Measurements from ENCODE around the gene RASL11A. TPM values are rescaled to one million over a fixed set of nuclear protein-coding genes. Genes with fewer than 3 reads are reported as not detected.

RASL11A gene
- polyA plus RNA-seq, 1 of the 3 experiments (the other 2 are of a cell fraction): 2.7 TPM

- H3K4me1 ChIP-seq (ENCODE audit: control insufficient read depth in 1 of 2, insufficient read depth in 2 of 2, low read depth in 1 of 2, low read length in 1 of 2): peaks cover 6 to 19% of the 10 kb centered on the region in 2 experiments; a peak in 2 of 4 replicates
- H3K27ac ChIP-seq (ENCODE audit: low read depth in 2 of 2, low read length in 1 of 2): no peak overlapping the region
- WGBS (ENCODE audit: low lambda C conversion rate): 84% methylated on average over 4 of the region's 4 CpGs
- H3K36me3 ChIP-seq (replicated peaks in 1 of 2; ENCODE audit: control insufficient read depth in 1 of 2, insufficient read depth in 2 of 2, low read length in 1 of 2): no peaks in the 10 kb centered on the region
- no peak overlapping the region for H3K9ac ChIP-seq
- ChIA-PET POLR2A (interaction anchor here (1.5 kb wide), 1 partner anchor 23 kb away, joined by 3 read pairs; no protein-coding TSS in a partner anchor), CTCF (interaction anchor here (0.9 to 1.8 kb wide), 7 partner anchors 10 to 327 kb away, joined by 3 to 7 read pairs (median 5); no protein-coding TSS in a partner anchor)
- H3F3A ChIP-seq (replicated peaks; ENCODE audit: insufficient read depth): peaks cover 18% of the 10 kb centered on the region
- no peaks in the 10 kb centered on the region for H3K79me2 ChIP-seq (ENCODE audit: insufficient read depth)
- no peaks in the 10 kb centered on the region for H4K20me1 ChIP-seq (ENCODE audit: insufficient read depth)
- H3K27me3 ChIP-seq (ENCODE audit: insufficient read depth): no peaks in the 10 kb centered on the region; the same call in 1 of the 2 replicates
- DNase-seq: no peak
- no peaks in the 10 kb centered on the region for H3K9me3 ChIP-seq
- no peak overlapping the region for H2AFZ ChIP-seq (ENCODE audit: low read depth)
- H3K4me3 ChIP-seq (ENCODE audit: low read depth in 2 of 2, low read length in 1 of 2): no peak overlapping the region
- no peak overlapping the region for H3K4me2 ChIP-seq
- H3K9me2 ChIP-seq: no peaks in the 10 kb centered on the region
- TF ChIP-seq TAF1 (IDR thresholded peaks at IDR 0.05; ENCODE audit: borderline replicate concordance, low read depth, low read length) (no peak), SIN3A (IDR thresholded peaks at IDR 0.05; ENCODE audit: borderline replicate concordance, low read depth, low read length) (no peak), RFX5 (IDR thresholded peaks at IDR 0.05; ENCODE audit: low read length) (no peak), RXRA (IDR thresholded peaks at IDR 0.05; ENCODE audit: borderline replicate concordance, low read depth) (no peak), RCOR1 (IDR thresholded peaks at IDR 0.05; ENCODE audit: low read length) (no peak), GATA2 (CRISPR knock-in tag; IDR thresholded peaks at IDR 0.05) (no peak), EP300 (IDR thresholded peaks at IDR 0.05; ENCODE audit: borderline replicate concordance in 1 of 2, low read depth in 1 of 2, low read length in 1 of 2) (no peak), NRF1 (IDR thresholded peaks at IDR 0.05; ENCODE audit: low read depth, low read length) (no peak), FOXJ3 (CRISPR knock-in tag; IDR thresholded peaks at IDR 0.05) (no peak), TEAD4 (IDR thresholded peaks at IDR 0.05; ENCODE audit: borderline replicate concordance, insufficient read depth) (no peak), ELF1 (IDR thresholded peaks at IDR 0.05) (no peak), USF1 (IDR thresholded peaks at IDR 0.05; ENCODE audit: borderline replicate concordance, low read depth) (no peak)
Observed at GRCh38 chr13:27273658-27274425, 3.2 kb downstream of the RASL11A start.

GRCh38 chr13:27274631-27275030 is 4.0 kb downstream of the RASL11A start:
- Histone ChIP-seq H2AFZ (ENCODE audit: low read depth) (no peak overlapping the region), H3K27me3 (ENCODE audit: insufficient read depth) (no peaks in the 10 kb centered on the region; the same call in 1 of the 2 replicates), H3K27ac (ENCODE audit: low read depth in 2 of 2, low read length in 1 of 2) (no peak overlapping the region), H3K4me3 (ENCODE audit: low read depth in 2 of 2, low read length in 1 of 2) (no peak overlapping the region), H3F3A (replicated peaks; ENCODE audit: insufficient read depth) (peaks cover 18% of the 10 kb centered on the region), H3K9me3 (no peaks in the 10 kb centered on the region), H4K20me1 (ENCODE audit: insufficient read depth) (no peaks in the 10 kb centered on the region), H3K4me2 (no peak overlapping the region), H3K79me2 (ENCODE audit: insufficient read depth) (no peaks in the 10 kb centered on the region), H3K9me2 (no peaks in the 10 kb centered on the region), H3K4me1 (ENCODE audit: control insufficient read depth in 1 of 2, insufficient read depth in 2 of 2, low read depth in 1 of 2, low read length in 1 of 2) (peaks cover 6 to 19% of the 10 kb centered on the region in 2 experiments; a peak in 2 of 4 replicates), H3K36me3 (replicated peaks in 1 of 2; ENCODE audit: control insufficient read depth in 1 of 2, insufficient read depth in 2 of 2, low read length in 1 of 2) (no peaks in the 10 kb centered on the region), H3K9ac (no peak overlapping the region)
- ChIA-PET CTCF (interaction anchor here (0.9 to 1.8 kb wide), 5 partner anchors 10 to 289 kb away, joined by 3 to 7 read pairs (median 3); no protein-coding TSS in a partner anchor), POLR2A (interaction anchor here (1.5 kb wide), 1 partner anchor 24 kb away, joined by 3 read pairs; no protein-coding TSS in a partner anchor)
- no peak for DNase-seq
- no peak for TF ChIP-seq MEF2A (IDR thresholded peaks at IDR 0.05; ENCODE audit: borderline replicate concordance, low read depth)
- no peak for TF ChIP-seq EZH2phosphoT487 (IDR thresholded peaks at IDR 0.05; ENCODE audit: borderline replicate concordance, low read depth)
- TF ChIP-seq USF2 (IDR thresholded peaks at IDR 0.05; ENCODE audit: borderline replicate concordance, low read depth, low read length): no peak
- no peak for TF ChIP-seq PBX3 (IDR thresholded peaks at IDR 0.05)
- no peak for TF ChIP-seq RCOR1 (IDR thresholded peaks at IDR 0.05; ENCODE audit: low read length)
- TF ChIP-seq RFX5 (IDR thresholded peaks at IDR 0.05; ENCODE audit: low read length): no peak
- TF ChIP-seq RAD21 (IDR thresholded peaks at IDR 0.05; ENCODE audit: low read length): no peak
- no peak for TF ChIP-seq NFIC (IDR thresholded peaks at IDR 0.05; ENCODE audit: borderline replicate concordance)
- WGBS (ENCODE audit: low lambda C conversion rate): 8% methylated on average over 1 of the region's 1 CpG
